DMS53 treated with DMSO at 0.1 percent for 48 hours (cell line): ENCODE data around the gene GBX2.

Experiments
- DNase-seq: peaks from one replicate; lab custom pipeline; 2025; ENCODE audit not compliant: unreplicated experiment; lab: John Stamatoyannopoulos, UW

Gene GBX2

DNA sequence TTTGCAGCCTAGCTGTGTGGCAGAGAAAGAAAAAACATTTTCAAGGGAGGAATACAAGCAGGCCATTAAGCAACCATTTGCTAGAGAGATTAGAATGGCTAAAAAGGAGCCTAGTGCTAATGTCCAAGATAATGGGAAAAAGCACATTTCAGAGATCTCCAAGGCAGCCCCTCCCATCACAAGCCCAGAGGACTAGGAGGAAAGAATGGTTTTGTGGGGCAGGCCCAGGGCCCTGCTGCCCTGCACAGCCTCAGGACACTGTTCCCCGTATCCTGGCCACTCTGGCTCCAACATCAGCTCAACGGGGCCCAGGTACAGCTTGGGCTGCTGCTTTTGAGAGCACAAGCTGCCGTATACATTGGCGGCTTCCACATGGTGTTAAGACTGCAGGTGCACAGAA lies 16.5 kb upstream of the GBX2 start:
- no peak for DNase-seq

DNA sequence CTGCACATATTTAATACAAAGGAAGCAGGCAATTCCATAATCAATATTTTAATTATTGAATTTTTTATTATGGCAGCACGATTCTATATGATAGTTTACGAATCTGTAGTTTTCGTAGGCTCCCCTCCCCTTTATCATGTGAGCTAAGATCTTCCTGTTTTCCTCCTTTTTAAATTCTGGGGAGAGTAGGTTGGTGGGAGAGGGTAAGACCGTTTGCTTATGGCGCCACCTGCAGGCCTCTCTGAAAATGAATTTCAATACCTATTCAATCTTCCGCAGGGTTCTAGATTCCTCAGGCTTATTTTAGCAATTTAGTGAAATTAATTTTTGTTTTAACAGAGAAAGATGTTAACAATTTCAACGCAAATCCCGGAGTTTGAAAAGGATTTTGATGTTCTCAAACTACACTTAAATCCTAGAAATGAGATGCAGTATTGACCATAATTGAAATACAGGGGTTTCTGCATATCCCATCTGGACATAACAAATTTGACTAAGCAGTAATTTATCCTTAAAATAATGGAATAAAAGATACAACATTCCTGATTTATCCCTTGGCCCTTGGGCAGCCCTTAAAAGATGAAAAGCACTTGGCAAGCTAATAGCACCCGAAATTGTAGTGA lies 12.8 kb upstream of the GBX2 start:
- DNase-seq: peak; percentile 45

DNA sequence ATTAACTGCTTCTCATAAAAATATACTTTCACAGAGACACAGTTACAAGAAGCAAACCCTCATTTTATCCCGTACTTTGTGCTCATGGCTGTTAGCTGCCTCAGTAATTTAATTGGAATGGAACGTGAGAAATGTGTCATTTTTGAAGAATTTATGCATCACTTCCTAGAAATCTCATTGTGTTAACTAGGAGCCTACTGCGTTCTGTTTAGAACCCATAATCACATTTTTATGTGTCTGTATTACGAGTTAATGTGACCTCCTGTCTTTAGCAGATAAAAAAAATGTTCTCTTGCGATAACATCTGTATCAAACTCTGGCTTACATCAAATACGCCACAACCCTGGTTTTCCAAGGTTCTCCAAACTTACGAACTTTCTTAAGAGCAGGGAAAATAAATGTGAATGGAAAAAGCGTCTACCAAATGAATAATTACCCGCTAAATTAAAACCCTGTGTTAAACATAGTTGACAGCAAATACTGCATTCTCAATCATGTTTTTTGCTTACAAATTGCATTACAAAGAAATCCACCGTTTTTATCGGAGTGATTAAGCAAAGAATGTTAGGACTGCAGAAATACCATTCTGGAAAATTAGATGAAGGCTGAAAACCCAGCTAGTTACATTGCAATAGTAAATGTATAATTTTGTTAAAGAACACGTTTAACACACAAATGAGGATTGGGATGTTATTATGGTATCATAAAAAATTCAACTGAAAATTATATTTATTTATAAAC lies 12.1 kb upstream of the GBX2 start:
- no peak for DNase-seq

DNA sequence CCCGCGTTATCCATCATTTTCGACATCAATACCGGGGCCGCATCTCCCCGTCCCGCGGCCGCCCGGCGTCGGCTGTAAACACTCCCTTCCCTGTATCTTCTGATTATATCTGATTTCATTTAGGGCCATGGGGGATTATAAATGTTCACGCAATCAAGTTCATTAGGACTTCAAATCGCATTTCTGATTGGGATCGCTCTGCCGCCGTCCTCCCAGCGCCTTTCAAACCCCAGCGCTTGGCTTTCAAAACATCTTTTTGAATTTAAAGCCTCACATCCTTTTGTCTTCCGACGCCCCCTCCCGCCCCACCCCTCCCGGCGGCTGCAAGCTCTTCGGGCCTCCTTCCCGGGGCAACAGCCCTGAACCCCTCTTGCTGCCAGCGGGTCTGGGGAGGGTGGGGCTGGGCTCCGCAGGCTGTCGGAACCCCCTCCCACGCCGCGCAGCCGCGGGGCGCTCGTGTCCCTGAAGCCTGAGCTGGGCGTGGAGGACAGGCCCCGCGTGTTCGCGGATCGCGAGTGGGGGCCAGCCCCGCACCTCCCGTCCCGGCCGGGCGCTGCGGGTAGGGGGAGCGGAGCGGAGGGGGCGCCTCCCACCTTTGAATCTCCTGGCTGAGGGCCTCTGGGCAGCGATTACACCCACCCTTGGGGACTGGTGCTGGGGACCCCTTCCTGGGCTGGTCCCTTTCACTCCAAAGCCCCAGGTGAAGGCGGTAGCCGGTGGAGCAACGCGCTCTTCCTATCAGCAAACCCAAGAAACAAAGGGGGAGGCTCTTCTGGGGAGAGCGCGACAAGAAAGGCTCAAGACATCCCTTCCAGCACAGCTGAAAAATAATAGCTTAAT lies 11.3 kb upstream of the GBX2 start:
- DNase-seq: peak; percentile 16

DNA sequence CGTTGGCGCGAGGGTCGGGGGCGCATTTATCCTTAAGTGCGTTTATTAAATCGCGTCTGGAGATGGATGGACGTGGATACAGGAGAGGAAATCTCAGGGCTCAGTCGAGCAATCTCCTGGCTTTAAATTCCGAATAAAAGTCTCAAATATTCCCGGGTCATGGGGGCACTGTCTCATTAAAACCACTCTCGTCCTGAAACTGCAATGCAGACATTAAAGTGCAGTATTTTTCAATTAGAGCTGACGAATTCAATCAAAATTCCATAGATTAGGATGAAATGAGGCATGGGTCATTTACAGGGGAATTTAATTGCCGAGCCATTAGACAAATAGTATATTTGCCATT lies 10.7 kb upstream of the GBX2 start:
- no peak for DNase-seq

DNA sequence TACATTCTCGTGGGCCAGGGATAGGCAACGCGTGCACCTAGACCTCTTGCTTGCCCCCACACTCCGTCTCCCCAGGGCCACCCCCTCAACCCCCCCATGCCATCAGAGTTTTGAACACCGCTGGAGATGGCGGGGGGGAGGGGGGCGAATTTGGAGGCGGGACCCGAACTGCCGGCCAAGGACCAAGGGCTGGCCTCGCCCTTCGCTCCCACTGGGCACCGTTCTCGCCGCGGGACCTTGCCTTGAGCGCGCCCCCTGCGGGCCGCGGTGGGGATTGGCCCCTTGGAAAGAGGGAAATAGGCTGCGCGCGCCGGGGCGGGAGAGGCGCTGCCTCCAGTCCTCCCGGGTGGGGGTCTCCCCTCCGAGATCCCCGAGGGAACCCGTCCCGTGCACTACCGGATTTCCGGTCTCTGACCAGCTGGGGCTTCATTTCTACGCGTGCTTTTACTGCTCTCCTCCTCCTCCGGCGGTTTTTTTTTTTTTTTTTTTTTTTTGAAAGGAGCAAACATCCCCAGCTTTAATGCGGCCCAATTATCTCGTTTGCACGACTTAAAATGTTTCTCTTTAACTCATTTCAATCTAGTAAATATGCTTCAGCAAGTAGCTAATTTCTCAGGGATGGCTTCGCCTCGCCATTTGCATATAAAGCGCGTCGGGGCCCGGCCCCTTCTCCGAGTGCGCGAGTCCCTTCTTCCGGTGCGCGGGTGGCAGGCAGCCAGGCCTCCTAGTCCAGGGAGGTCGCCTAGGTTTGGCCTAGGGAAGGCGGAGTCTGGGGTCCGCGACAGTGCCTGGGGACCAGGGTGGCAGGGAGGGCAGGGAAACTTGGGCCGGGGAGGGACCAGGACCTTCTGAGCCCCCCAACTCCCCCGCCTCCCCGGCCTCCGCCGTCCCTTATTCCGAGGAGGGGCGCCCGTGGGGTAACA lies 10.0 kb upstream of the GBX2 start:
- DNase-seq: peak; percentile 62

DNA sequence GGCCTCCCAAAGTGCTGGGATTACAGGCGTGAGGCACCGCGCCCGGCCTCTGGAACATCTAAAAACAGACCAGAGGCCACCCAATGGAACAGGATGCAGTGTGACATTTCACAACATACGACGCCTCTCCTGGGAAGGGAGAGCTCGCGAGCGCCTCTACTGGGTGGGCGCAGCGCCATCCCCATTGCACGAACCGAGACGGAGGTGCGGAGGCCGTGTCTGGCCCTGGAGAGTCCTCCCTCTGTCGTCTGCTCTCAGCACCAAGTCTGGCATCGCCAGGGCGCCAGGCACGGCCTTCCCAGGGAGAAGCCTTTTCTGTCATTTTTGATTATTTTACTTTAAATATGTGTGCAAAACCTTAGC lies 9.4 kb upstream of the GBX2 start:
- DNase-seq: no peak

DNA sequence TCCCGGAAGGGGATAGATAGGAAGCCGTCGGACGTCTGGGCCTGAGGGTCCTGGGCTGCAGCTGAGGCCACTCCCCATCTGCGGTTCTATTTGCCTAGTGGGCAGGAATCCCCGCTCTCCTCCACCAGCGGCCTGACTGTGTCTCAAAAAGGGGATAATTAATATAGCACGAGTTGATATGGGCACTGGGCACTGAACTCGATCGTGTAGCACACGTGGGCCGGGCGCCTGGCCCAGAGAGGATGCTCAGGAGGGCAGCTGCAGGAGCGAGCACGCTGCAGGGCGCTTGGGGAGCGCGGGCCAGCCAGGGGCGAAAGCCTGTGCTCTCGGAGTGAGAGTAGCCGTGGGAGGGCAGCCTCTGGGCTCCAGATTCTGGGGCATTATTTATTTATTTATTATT lies 8.8 kb upstream of the GBX2 start:
- DNase-seq: no peak

DNA sequence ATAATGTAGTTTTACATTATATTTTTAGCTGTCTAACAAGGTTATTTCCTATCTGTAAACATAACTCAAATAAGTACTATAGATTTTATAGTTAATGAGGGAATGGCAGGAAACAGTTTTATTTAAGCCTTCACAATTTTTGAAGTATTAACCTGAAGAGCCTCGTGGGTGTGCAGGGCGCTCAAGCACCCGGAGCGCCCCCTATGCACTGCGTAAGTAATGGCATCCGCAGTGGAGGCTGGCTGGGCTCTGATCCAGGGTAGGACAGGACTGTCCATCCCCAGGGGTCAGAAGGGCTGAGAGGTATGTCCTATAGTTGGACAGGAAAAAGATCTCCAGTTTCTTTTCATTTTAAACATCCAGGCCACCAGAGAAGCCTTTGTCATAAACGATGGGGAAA lies 8.2 kb upstream of the GBX2 start:
- no peak for DNase-seq

DNA sequence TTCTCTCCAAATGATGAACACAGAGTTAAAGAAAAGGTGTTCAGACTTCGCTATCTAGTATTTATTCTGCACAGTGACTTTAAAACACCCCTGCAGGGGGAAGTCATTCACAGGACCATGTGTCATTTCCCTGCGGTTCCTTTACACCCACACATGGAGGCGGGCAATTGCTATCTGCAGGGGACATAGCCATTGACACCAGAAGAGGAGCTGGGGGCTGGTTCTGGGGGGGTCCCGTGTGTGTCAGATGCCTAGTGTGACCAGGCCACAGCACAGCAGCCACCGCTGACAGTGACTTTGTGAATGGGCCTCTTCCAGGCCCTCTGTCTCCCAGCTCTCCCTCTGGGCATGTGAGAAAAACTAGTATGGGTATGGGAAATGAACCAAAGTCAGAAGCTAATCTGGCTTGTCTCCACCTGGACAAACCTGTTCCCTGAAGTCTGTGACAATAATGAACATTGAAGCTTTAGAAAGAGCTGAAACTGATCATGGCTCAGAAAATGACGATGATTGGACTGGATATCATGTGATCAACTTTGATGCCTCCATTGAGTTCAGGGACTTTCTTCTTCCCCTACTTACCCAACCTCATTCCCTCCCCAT lies 7.5 kb upstream of the GBX2 start:
- no peak for DNase-seq

DNA sequence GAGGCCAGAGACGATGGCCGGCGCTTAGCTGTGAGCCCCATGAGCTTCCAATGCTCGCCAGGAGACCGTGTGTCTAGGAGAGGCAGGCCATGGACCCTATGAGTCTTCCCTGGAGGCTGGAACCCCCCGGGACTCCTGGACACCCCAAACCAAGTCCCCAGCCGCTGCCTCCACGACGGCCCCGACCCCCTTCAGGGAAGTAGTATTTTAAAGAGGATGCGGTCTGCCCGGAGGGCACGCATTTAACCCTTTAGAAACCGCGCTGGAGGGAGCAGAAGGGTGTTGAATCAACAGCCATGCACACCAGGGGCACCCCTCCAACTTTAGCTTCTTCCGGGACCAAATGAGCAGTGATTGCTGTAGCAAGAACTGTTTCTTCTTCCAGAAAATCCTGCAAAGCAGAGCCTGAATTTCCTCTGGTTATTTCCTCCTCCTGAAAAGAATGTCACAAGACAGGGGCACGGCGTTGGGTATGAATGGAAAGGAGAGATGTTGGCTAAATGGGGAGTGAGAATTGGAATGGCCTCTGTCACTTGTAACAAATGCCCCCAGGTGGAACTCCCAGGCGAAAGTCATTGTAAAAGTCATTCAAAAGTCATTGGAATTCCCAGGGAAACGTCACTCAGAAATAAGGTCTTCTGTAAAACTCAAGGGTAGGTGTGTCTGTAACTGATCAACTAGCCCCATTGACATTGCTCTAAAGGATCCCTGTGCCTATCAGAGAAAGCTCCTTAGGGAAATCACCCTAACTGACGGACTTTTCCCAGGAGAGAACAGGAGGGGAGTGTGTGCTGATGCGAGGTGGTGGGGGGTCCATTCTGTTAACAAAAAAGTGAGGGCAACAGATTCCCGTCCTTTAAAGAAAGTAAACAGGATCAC lies 5.8 kb upstream of the GBX2 start:
- DNase-seq: no peak

DNA sequence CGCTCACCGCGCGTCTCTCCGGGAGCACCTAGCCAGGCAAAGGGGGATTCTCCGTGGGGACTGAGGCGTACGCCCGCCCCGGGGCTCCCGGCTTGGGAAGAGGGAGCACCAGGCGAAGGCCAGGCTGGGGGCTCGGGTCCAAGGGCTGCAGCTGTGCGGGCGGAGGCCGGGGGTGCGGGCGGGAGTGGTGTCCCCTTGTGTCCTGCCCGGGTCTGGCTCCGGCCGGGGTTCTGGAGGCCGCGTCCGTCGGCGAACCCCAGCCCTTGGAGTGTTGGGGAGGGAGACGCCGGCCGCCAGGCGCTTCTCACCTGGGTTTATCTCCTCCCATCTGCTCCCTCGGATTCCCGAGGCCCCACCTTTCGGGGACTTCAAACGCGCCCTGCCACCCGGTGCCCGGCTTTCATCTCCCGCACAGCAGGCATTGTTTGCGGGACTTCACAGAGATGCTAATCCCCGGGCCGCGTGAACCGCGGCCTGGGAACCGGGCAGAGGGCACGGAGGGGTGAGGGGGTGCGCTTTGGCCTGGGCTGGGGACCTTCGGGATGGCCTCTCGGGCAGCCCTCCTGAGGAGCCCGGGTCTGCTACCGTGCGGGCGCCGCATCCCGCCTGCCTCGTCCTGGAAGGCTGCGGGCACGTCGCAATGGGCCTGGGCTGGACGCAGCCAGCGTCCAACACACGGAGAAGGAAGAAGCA lies 5.0 kb upstream of the GBX2 start:
- DNase-seq: no peak

DNA sequence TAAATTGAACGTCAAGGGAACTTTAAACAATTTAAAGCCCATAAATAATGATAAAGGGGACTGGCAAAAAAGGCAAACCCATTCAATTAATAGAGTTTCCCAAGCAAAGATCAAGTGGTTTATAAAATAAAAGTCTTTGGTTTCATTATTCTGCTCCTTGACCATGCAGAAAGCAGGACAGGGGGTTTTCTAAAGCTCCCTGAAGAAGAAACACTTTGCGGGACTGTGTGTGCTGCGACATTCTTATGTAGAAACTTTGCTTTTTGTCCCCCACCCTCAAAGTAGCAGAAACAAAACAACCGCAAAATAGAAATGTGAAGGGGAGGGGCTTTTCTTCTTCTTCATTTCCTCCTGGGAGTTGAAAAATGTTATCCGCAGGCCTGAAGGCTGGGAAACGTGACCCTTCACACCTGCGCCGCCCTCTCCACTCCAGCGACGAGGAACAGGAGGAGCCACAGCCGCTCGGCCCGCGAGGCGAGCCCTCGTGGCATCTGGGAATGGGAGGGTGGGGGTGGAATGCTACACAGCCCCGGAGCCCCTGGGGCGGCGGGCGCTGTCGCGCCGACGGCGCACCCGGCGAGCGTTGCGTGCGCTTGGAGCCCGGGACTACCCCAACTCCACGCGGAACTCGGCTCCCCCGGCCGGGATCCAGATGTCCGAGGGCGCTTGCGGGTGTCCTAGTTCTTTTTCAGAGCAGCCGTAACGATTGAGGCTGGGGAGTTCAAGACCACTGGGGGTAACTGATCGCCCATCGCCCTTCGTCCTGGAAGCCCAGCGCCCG lies 4.3 kb upstream of the GBX2 start:
- DNase-seq: no peak

DNA sequence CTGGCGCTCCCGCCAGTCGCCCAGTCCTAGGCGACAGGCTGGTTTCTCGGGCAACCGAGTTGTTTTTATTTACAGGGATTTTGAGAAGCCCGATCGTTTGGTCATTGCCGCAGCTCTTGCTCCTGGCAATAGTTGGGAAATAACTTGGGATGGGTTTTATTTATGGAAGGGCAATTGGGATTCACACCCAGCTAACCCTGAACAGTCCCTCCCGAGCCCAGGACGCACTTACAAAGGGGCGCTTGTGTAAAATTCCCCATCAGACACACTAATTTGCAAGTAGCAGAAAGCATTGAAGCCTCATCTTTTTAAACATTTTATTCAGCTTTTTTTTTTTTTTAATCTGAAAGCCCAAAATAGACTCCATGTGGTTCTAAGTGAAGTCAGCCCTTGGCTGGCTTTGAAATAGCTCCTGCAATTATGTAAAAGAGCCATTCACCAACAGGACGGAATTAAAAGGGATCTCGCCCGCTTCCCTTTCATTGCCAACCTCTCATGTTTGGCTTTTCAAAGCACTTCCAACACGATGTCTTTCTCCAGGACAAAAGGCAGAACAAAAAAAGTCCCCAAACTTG lies 3.6 kb upstream of the GBX2 start:
- no peak for DNase-seq

DNA sequence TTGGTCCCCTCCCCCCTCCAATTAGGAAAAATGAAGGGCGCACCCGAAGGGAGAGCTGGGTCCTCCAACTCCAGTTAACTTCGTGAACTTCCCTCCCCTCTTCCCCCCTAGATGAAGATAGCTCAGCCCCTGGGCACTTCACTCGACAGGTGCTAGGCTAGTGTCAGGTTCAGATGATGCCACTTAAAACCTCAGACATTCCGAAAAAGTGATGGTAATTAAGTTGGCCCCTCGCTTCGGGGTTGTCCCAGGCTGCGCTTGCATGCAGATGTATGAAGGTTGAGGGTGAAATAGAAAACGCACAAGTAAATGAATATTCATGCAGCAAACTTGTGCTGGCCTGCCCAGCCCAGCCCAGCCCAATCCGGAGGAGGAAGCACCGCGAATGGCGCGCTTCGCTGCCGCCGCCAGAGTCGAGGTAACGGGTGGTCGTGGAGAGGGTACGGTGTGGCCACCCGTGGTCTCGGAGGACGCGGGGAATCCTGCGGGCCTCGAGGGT lies 3.0 kb upstream of the GBX2 start:
- DNase-seq: no peak

DNA sequence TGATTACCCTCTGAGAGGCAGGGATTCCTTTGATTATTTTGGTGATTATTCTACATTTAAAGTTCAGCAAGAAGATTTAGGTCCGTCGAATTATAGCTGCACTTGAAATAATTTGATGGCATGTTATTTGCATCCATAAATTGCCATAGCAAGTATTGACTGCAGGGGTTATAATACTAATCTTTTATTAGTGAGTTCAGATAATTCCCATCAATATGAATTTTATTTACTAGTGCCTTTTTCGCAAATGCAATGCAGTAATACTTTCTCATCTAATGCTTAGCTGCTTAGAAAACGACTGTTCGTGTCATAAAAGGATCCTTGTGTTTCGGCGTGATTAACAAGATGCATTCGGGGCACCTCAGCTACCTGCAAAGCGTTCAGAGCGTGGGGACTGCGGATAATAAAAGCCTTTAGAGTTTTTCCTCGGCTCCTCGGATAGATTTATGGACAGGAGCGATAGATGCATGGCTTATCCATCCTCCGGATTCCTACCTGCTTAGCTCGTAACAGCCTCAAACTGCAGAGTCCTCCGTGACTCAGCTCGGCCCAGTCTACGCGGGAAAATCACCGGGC lies 2.5 kb upstream of the GBX2 start:
- DNase-seq: no peak

DNA sequence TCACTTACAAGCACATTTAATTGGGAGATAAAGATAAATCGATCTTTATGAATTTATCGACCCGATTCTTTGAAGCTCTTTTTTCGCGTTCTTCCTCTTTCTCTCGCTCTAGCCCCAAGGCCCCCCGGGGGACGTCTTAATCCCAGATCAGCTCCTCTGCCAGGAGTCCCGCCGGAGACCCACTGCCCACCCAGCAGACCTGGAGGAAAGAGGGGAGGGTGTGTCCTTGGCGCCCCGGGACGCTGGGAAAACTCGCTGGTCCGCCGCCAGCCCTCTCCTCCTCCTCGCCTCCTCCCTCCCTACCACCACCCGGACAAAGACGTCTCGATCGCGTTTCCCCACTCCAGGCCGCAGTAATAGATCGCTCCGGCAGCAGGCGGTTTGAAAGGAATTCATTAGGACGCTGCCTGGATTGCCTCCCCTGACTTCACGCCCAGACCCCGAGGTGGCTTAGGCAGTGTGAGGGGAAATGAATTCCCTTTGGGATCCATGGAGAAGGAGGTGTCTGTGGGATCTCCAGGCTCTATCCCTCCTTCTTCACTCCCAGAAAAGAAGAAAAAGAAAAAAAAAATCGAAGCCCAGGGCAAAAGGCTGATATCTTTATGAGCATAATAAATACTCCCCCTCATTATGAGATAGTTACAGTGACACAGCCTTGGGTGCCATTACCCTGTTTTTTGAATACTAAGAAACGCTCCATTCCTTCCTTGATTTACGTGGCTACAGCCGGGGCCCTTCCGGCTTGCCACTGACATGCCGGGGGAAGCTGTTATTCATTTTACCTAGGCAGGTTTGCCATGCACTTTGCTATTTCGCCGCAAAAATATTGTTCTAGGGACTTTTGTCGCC lies 1.8 kb upstream of the GBX2 start:
- DNase-seq: no peak
